ENCODE results near the gene OSTN.
A peak's percentile ranks its signal among the peaks of the same experiment; 100 is the strongest.
"Not testable (repeated sequence)": the region's sequence is repeated elsewhere in the genome, so short reads cannot be mapped to it uniquely, and the experiment has no call there.

OSTN gene

DNA sequence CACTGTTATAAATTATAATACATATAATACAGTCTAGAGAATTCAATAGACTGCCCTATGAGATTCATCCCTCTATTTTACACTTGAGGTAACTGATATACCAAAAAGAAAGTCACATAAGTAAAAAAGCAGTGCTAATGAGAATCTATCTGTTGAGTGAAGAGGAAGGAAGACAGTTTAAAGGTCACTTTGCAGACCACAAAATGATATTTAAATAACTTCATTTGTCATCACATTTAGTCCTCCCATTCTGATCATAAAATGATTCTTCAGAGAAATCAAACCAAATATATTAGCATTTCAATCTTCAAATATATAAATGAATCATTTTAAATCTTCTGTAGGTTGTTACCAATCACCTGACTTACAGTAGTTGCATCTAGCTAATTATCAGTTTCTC lies 69.7 kb downstream of the OSTN start:
- DNase-seq: no peak

DNA sequence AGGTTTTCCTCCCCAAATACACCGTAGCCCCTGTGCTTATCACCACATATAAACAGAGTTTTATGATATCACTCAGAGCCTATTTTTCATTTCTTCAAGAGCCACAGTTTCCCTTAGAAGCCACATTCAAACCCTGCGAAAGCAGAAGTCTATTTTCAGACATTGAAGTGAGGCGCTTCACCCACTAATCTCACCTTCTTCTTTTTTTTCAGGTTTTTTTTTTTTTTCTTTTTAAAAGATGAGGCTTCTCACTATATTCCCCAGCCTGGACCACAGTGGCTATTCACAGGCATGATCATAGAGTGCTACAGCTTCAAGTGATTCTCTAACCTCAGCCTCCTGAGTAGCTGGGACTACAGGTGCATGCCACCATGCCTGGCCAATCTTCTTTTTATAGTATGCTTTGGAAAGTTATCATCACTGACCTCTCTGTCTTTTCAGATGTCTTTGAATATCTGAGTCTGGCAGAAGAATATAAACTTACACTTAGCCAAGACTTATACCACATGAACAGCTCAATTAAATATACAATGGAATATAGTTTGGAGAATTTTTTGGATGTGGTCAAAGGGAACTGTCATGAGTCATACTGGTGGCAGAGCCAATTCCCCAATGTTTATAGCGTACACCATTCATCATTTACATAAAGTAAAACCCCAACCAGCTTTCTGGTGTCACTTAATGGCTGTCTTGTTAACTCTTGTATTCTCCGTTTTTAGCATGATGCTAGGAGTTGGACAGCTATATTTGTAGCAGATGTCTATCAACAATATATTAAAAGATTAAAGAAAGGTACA lies 70.4 kb downstream of the OSTN start:
- DNase-seq: no peak

DNA sequence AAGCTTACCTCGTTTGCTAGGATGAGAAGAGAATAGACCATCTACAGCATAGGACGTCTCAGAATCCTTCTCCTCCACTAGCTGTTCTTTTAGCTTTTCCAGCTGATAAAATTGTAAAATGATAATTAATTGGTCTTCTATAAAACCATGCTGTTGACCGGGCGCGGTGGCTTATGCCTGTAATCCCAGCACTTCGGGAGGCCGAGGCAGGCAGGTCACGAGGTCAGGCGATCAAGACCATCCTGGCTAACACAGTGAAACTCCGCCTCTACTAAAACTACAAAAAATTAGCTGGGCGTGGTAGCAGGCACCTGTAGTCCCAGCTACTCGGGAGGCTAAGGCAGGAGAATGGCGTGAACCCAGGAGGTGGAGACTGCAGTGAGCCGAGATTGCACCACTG lies 76.2 kb downstream of the OSTN start:
- DNase-seq: not testable (repeated sequence)

DNA sequence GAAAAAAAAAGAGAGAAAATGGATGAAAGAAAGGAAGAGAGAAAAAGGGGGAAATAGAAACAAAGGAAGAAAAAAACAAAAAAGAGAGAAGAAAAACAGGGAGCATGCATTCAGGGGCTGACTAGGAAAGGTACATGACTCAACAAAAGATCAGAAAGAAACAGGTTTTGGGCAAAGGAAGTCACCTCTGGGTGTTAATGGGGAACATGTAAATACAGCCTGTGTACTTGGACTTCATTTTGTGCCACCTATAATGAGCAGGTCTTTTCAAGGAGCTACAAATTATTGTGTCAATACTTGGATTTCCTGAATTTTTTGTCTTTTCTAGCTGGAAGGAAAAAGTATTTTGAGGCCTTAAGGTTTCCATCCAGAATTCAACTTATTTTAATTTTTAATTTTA lies 76.7 kb downstream of the OSTN start:
- no peak for DNase-seq

DNA sequence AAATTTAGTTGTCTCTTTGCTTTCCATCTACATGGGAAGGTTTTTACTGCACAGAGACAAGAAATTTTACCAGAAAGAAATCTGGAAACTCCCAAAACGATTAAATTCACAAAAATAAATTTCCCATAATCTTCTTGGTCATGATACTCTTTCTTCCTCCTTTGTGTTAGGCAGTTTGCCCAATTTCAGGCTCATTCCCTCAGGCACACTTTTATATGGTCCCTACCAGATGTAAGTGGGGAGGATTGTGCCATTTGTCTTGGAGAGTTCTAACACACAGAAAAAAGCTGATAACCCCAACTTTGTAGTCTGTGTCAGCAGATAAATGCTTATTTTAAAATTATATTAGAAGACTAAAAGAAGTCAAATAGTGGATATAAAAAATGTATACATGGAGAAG lies 81.1 kb downstream of the OSTN start:
- no peak for DNase-seq

DNA sequence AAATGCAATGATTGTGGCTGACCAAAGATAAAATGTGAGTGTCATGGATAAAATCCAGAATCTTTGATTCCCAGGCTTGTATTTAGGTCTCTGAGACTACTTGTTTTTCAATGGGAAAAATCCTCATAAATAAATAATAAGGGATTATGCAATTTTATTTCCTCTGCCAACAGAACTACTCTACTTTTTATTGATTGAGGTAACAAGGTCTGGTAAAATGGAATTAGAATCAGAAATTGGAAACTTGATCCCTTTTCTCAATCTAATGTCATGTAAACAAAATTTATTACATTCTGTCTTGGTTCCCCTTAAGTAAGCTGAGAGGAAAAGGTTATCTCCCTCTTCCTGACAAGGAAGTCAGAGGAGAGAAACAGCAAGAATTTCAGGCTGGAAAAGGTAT lies 81.8 kb downstream of the OSTN start:
- DNase-seq: no peak

DNA sequence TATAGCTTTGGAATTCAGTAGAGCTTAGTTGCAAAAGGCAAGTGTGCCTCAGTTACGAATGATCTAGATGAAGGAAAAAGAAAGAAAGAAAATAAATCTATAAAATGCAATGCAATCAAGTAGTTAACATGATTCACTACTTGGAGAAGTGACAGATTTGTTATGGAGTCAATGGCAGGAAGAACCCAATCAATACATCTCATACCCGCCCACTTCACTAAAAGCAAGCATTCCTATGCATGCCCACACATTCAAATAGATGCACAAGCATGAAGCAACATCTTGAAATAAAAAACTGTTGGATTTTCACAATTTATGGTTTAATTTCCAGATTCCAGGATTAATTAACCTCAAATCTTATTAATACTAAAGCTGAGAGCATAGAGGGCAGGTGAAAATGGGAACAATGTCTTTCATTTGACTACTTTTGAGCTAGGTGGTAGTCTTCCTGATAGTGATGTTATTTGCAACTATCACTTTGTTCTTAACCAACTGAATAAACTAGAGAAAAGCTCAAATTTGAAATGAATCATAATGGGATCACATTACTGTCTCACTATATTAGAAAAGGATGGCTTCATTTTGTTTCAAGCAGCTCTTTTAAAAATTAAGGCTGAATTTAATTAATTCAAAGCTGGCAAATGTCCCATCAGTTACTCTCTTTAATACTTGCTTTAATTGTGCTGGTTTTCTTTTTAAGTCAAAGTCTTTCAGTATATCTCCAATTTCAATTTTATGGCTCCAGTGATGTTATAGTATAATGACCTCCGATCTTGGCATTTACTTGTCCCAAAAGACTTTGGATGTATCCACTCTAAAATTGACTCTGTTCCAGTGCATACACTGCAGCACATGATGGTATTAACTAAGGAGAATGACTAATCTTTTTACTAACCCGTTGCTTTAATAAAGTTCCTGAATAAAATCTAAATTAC lies 83.5 kb downstream of the OSTN start:
- no peak for DNase-seq

DNA sequence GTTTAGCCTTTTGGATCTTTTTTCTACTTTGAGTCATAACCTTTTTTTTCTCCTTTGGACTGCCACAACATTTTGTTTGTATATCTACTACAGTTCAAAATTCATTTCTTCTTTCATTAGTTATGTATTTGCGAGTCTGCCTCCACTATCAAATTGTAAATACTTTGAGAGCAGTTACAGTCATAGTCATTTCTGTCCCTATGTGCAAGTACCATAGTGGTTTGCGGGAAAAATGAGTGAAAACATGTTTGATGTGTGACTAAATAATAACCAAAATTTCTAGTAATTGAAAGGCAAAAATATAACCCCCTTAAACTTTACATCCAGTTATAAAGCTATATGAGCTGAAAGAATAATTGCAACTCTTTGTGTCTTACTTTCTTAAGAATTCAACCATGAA lies 84.4 kb downstream of the OSTN start:
- no peak for DNase-seq

DNA sequence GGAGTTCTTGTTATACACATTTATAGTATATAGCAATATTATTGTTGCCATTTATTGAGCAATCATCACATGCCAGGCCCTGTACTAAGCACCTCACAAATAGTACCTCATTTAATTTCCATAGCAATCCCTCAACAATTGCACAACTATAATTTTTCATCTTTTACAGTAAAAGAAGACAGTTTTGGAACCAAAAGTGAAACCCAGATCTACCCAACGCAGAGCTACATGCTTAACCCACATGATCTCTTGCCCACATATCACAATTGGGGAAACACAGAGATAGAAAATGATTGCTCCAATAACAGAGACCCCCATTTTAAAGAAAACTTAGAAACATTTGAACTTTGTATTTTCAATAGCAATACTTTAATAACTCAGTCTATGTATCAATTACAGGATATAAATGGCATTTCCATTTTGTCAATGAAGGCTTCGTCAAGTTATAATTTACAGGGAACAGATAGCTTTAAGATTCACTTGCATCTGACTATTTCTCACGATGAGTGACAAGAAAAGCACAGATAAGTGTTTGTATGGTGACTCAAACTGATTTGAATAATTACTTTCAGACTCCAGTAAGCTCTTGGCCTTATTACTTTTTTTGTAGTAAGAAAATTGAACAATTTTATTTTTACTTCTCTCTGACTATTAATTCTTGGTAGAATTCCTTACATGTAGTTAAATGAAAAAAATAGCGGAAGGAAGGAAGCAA lies 91.4 kb downstream of the OSTN start:
- no peak for DNase-seq

DNA sequence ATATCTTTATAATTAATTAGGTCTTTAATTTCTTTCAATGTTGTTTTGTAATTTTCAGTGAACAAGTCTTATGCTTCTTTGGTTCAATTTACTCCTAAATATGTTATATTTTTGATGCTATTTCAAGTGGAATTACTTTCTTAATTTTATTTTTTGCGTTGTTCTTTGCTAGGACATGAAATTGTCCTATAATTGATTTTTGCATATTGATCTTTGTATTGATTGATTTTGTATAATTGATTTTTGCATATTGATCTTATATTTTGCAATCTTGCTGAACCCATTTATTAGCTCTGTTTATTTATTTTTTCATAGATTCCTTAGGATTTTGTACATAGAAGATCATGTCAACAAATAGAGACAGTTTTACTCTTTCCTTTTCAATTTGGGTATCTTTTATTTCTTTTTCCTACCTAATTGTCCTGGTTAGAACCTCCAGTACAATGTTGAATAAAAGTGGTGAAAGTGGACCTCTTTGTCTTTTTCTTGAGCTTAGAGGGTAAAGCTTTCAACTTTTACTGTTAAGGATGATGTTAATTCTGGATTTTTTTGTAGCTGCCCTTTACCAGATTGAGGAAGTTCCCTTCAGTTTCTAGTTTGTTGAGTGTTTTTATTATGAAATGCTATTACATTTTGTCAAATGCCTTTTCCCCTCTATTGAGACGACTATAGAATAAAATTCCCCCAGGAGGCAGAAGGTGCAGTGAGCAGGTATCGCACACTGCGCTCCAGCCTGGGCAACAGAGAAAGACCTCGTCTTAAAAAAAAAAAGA lies 93.4 kb downstream of the OSTN start:
- DNase-seq: no peak

DNA sequence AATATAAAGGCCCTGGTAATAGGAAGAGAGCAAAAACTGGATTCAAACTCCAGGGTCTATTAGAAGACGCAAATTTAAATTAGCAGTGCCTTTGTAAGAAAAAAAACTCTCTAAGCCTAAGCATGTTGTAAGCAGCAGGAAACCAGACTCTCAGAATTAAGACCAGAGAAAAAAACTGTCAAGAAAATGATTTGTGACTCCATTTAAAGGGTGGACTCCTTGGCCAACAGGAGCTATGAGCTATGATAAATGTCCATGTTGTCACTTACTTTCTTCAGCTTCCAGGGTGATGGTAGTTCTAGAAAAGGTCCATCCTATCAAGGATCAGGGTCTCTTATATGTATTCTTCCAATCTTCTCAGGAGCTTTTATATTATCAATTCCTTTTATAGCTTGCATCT lies 95.2 kb downstream of the OSTN start:
- no peak for DNase-seq

DNA sequence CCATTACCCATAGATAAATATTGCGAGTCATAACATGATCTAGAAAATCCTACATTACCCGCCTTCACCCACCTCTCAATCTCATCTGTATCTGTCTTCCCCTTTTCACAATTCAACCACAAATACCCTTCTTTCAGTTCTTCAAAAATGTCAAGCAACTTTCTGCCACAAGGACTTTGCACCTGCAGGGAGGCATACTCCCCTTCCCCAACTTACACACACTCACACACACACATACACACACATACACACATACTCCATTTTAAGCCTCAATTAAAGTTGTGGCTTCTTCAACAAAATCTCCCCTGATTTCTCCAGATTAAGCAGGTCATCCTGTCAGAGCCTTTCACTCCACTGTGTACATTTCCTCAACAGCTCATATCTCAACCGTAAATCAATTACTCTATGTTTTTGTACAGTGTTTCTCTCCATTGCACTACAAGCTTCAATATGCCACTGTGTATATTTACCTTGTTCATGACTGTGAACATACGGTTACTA lies 97.0 kb downstream of the OSTN start:
- DNase-seq: peak; percentile 3

DNA sequence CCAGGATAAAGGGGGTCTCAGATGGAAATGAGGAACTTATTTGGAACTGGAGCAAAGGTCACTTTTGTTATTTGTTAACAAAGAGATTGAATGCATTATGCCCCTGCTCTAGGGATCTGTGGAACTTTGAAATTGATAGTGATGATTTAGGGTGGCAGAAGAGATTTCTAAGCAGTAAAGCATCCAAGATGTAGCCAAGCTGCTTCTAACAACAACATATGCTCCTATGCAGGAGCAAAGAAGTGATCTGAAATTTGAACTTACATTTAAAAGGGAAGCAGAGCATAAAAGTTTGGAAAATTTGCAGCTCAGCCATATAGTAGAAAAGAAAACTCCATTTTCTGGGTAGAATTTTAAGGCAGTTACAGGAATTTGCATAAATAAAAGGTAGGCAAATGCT lies 99.8 kb downstream of the OSTN start:
- no peak for DNase-seq

DNA sequence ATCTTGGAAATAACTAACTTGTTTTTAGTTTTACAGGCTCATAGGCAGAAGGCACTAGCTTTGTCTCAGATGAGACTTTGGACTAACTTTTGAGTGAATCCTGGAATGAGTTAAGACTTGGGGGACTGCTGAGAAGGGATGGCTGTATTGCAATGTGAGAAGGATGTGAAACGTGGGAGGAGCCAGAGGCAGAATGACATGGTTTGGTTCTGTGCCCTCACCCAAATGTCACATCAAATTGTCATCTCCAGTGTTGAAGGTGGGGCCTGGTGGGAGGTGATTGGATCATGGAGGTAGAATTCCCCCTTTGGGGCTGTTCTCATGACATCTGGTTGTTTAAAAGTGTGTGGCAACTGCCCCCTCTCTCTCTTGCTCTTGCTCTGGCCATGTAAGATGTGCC lies 101.4 kb downstream of the OSTN start:
- no peak for DNase-seq

DNA sequence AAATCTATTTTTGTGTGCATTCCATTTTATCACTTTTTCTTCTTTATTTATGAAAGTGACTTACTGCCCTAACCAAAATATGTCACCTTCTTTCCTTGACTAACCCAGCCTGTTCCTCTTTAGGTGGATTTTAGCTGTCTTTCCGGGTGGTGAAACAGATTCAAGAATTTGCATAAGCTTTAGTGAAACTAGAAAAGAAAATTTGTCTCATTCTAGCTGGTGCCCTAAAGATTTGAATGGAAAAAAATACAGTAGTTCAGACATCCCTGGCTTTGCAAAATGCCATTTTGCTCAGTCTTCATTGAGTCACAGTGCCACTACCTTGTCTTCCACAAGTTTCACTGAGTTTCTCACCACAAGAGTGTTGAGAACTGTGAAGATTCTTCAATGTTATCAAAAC lies 102.0 kb downstream of the OSTN start:
- no peak for DNase-seq

DNA sequence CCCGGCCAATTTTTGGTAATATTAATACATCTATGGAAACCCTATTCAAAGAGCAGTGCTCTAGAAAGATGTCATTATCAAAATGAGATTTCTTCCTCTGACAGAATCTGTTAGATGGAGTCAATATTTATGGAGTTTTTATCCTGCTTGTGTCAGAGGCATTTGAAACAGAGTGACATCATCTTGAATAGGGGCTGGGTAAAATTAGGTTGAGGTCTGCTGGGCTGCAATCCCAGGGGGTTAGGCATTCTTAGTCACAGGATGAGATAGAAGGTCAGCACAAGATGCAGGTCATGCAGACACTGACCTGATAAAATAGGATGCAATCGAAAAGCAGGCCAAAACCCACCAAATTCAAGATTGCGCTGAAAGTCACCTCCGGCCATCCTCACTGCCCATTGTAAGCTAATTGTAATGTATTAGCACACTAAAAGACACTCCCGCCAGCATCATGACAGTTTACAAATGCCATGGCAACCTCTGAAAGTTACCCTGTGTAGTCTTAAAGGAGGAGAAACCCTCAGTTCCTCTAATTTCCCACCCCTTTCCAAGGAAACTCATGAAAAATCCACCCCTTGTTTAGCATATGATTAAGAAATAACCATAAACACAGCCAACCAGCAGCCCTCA lies 102.9 kb downstream of the OSTN start:
- DNase-seq: no peak

DNA sequence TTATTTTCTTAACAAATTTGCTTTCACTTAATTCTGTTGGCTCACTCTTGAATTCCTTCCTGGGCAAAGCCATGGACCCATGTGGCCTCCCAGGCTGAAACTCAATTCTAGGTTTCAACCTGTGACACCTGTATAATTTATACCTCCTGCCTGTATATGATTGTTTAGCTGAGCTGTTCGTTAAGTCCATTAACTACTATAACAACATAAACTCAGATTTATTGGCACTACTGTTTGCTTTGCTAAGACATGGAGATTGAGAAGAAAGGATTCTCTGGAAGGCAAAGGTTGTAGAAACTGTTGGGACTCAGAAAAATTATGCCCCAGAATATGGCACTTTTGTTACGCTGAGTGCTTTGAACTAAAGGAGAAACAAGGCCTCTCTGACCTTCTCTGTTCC lies 103.4 kb downstream of the OSTN start:
- no peak for DNase-seq

DNA sequence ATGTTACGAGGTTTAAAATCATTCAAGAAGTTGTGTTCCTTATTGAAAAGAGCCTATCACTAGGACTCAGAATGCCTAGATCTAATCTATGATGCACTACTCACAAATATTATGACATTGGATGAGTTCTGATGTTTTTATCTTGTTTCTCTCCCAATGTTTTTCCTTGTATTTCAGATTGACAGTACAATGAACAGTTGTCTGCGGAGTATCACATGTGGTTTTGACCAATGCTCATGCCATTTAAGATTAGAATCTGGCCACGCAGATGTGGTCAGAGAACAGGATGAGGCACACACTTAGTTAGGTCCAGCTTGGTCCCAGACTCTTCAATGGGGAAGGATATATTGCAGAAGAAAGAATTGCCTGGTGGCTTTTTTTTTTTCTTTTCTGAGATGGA lies 104.6 kb downstream of the OSTN start:
- no peak for DNase-seq

DNA sequence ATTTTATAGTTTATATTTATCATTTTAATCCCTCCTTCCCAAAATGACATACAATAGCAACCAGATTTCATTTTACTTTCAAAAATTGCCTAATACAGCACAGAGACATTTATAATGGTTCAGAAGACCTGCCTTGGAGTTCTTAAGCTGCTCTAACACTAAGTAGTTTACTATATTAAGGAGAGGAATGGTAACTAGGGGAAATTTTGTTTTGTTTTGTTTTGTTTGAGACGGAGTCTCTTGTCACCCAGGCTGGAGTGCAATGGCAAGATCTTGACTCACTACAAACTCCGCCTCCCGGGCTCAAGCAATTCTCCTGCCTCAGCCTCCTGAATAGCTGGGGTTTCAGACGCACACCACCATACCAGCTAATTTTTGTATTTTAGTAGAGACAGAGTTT lies 107.4 kb downstream of the OSTN start:
- no peak for DNase-seq

DNA sequence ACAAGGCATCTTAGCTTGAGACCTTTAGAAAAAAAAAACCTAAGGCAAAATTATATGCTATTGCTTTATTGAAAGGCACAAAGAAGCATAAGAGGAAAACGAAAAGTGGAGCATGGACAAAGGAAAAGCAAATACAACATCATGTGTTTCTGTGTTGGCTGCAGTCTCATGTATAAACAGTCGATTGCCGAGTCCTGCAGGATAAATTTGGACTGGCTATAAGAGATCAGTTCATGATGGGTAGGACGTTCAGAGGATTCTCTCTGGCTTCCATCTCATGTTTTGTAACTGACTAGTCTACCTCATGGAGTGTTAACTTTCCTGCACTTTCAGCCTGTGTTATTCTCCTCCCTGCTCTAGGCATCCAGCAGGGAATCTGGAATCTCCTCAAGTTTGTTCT lies 108.3 kb downstream of the OSTN start:
- no peak for DNase-seq

DNA sequence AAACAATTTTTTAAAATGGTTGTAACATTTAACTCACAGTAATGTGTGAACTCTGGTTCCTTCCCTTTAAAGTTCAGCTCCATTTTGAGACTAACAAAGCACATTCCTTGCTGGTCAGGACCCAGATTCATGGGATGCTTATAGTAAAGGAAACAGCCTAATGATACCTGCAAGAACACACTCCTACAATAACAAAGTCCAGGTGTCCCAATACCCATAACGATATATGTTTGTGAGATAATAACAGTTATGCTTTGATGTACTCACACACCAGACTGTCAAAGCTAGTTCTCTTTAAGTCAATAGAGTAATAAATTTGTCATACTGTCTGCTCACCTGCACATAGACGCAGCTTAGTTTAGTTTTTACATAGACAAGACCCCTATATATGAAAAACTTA lies 114.3 kb downstream of the OSTN start:
- DNase-seq: no peak

DNA sequence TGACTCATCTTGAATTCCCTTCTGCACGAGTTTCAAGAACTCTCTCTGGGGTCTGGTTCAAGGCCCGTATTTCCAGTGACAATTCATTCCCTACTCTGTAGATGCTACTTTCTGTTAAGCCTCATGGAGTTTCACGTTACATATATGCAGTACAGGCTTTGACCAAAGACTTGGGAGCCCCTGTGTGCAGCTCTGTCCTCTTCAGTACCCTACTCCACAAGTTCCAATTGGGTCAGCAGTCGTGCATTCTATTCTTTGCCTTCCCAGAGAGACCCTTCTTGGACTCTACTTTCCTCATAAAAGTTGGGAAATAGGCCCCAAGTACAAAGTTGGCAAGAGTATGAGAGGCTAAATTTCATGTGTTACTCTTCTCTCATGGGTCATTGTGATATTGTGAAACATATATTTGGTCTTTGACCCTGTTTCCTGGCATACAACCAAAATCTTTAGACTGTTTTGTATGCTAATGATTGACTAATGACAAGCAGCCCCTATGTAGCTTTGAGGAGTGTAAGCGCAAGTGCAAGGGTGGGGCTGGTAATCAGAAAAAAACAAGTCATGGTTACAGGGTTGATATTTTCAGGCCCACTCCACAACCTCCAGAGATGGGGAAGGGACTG lies 115.2 kb downstream of the OSTN start:
- no peak for DNase-seq

All from NCI-H2171 treated with DMSO at 0.1 percent for 48 hours (cell line).